K562 (cell line): ENCODE measurements around the gene AGBL1. TPM values are rescaled to one million over a fixed set of nuclear protein-coding genes. Genes with fewer than 3 reads are reported as not detected.

ENCODE experiments used
- ATAC-seq: fragments of 200-7000 bp; cut with Tn5 transposase; 3 replicates; pipeline ENCODE4 v1.9.1; 2020; ENCODE audit warnings: moderate library complexity
- BruUV-seq: library from RNA; stranded (reverse); fragments of 400-500 nt; replicated peaks from 2 replicates; lab custom pipeline; 2021; lab: Mats Ljungman, UMichigan
- CTCF ChIA-PET: fragments of 300-600 bp; formaldehyde crosslinking; extraction: SDS; loops from one replicate; lab custom pipeline; 2021; ENCODE audit warnings: low intra/inter-chr PET ratio; lab: Yijun Ruan, JAX
- POLR2A ChIA-PET: fragments of 300-600, 350-650 bp; sonication (Branson Sonifier 250); formaldehyde crosslinking; extraction: SDS; loops from one replicate; lab custom pipeline; 2021; ENCODE audit warnings: antibody characterized with exemption, inconsistent platforms; lab: Yijun Ruan, JAX
- DNase-seq, 4 experiments: peaks; one replicate each; pipeline versions ENCODE4 v3.0.0 to v3.0.0-alpha.2; 2011 to 2018; ENCODE audit warnings: low spot score in 3 of 4, mixed read lengths in 3 of 4; ENCODE audit errors: extremely low read depth in 1 of 4
- FAIRE-seq: peaks from 2 replicates; lab custom pipeline; 2011; peaks lifted over from hg19 to GRCh38; lab: Jason Lieb, UNC
- H2AFZ ChIP-seq: 2 replicates; pipeline ENCODE4 v1.6.0; 2011; ENCODE audit warnings: low read depth, low read length, control low read depth, inconsistent platforms
- H3K27ac ChIP-seq: fragments of 200-600 bp; 3 replicates; pipeline ENCODE4 v1.8.0; 2011; ENCODE audit warnings: low read depth, mild to moderate bottlenecking, control low read depth, inconsistent platforms, low read length, moderate library complexity, mixed read lengths; ENCODE audit errors: extremely low read depth
- H3K27me3 ChIP-seq, 2 experiments: fragments of 300-600 bp in 1 of 2; 2 replicates in 1 of 2; 3 replicates in 1 of 2; pipeline versions ENCODE4 v1.6.0 to v1.8.0; 2011; ENCODE audit warnings: inconsistent platforms in 2 of 2, low read length in 2 of 2, mild to moderate bottlenecking in 1 of 2, mixed read lengths in 1 of 2, moderate library complexity in 1 of 2; ENCODE audit not compliant: control insufficient read depth in 2 of 2, insufficient read depth in 2 of 2
- H3K36me3 ChIP-seq: fragments of 300-600 bp; 3 replicates; pipeline ENCODE4 v1.8.0; 2011; ENCODE audit warnings: mild to moderate bottlenecking, low read length, inconsistent platforms; ENCODE audit not compliant: control insufficient read depth, insufficient read depth
- H3K4me1 ChIP-seq, 2 experiments: fragments of 200-600 bp in 1 of 2; replicated peaks in 1 of 2; 2 replicates in 1 of 2; 3 replicates in 1 of 2; pipeline versions ENCODE4 v1.5.1 to v1.8.0; 2011; ENCODE audit warnings: inconsistent platforms in 2 of 2, low read length in 2 of 2, mild to moderate bottlenecking in 1 of 2, mixed read lengths in 1 of 2, moderate library complexity in 1 of 2; ENCODE audit not compliant: control insufficient read depth in 2 of 2, insufficient read depth in 2 of 2
- H3K4me2 ChIP-seq: 2 replicates; pipeline ENCODE4 v1.6.1; 2011; ENCODE audit warnings: low read length, control low read depth, inconsistent platforms, mixed read lengths; ENCODE audit not compliant: insufficient read depth
- H3K4me3 ChIP-seq: fragments of 200-600 bp; sonication (generic), shearing (Covaris generic); 2 replicates; pipeline ENCODE4 v1.5.1; 2016; ENCODE audit warnings: control low read depth, inconsistent platforms
- H3K79me2 ChIP-seq: fragments of 200-600 bp; 3 replicates; pipeline ENCODE4 v1.8.0; 2011; ENCODE audit warnings: low read length, inconsistent platforms; ENCODE audit not compliant: control insufficient read depth, insufficient read depth
- H3K9ac ChIP-seq, 2 experiments: 2 replicates each; pipeline versions ENCODE4 v1.6.0 to v1.6.1; 2011; ENCODE audit warnings: low read depth in 2 of 2, low read length in 2 of 2, control low read depth in 1 of 2, inconsistent platforms in 1 of 2, mild to moderate bottlenecking in 1 of 2, mixed read lengths in 1 of 2; ENCODE audit not compliant: insufficient read depth in 1 of 2
- H3K9me1 ChIP-seq: one replicate; pipeline ENCODE4 v1.6.0; 2011; ENCODE audit warnings: inconsistent platforms, mild to moderate bottlenecking, low read length, moderate library complexity; ENCODE audit not compliant: control insufficient read depth, insufficient read depth
- H3K9me3 ChIP-seq: replicated peaks from 2 replicates; pipeline ENCODE4 v1.5.1; 2011; ENCODE audit warnings: low read depth, low read length, inconsistent platforms; ENCODE audit not compliant: control insufficient read depth, insufficient read depth
- H4K20me1 ChIP-seq: replicated peaks from 2 replicates; pipeline ENCODE4 v1.6.1; 2011; ENCODE audit warnings: low read length, inconsistent platforms, mixed read lengths; ENCODE audit not compliant: control insufficient read depth, insufficient read depth
- BRD9 ChIP-seq: fragments of 450-650 bp; IDR thresholded peaks from 2 replicates; pipeline ENCODE4 v1.6.1; 2018; ENCODE audit warnings: low read depth; ENCODE audit not compliant: partially characterized antibody
- CREBBP ChIP-seq: IDR thresholded peaks from one replicate; pipeline ENCODE4 v1.6.1; 2012; ENCODE audit warnings: low read depth, mild to moderate bottlenecking, control low read depth, inconsistent platforms, low read length
- CUX1 ChIP-seq: fragments of 200-800 bp; sonication (Bioruptor generic); IDR thresholded peaks from 2 replicates; pipeline ENCODE4 v1.6.1; 2016; ENCODE audit warnings: missing genetic modification characterization, missing compliant biosample characterization
- CXXC5 ChIP-seq: fragments of 250-450 bp; sonication (Bioruptor Pico); IDR thresholded peaks from 2 replicates; pipeline ENCODE4 v1.8.0; 2022; ENCODE audit warnings: inconsistent platforms, mild to moderate bottlenecking, moderate library complexity
- FOSL1 ChIP-seq: fragments of 200-800 bp; sonication (Bioruptor generic); conservative IDR thresholded peaks from 2 replicates; pipeline ENCODE4 v1.6.1; 2016; ENCODE audit warnings: missing genetic modification characterization, missing compliant biosample characterization
- KHSRP ChIP-seq: fragments of 450-650 bp; IDR thresholded peaks from 2 replicates; pipeline ENCODE4 v1.6.1; 2017
- KLF10 ChIP-seq: fragments of 250-450 bp; sonication (Bioruptor Pico); IDR thresholded peaks from 2 replicates; pipeline ENCODE4 v1.6.1; 2021; ENCODE audit warnings: matching md5 sums
- KLF16 ChIP-seq: IDR thresholded peaks from 2 replicates; pipeline ENCODE4 v1.6.1; 2016; ENCODE audit warnings: antibody characterized with exemption
- MCM3 ChIP-seq: fragments of 450-650 bp; IDR thresholded peaks from 2 replicates; pipeline ENCODE4 v1.6.1; 2016
- MTA1 ChIP-seq: fragments of 450-650 bp; IDR thresholded peaks from 2 replicates; pipeline ENCODE4 v1.6.1; 2017; ENCODE audit warnings: borderline replicate concordance
- PHB ChIP-seq: fragments of 250-450 bp; sonication (Bioruptor Pico); IDR thresholded peaks from 2 replicates; pipeline ENCODE4 v1.5.0; 2021
- SMARCA4 ChIP-seq: fragments of 450-650 bp; IDR thresholded peaks from 2 replicates; pipeline ENCODE4 v1.6.1; 2016
- SOX6 ChIP-seq: fragments of 450-650 bp; IDR thresholded peaks from 2 replicates; pipeline ENCODE4 v1.6.1; 2014; ENCODE audit warnings: mild to moderate bottlenecking
- ZNF24 ChIP-seq: fragments of 450-650 bp; IDR thresholded peaks from 2 replicates; pipeline ENCODE4 v1.6.1; 2016
- ZNF41 ChIP-seq: fragments of 250-450 bp; sonication (Bioruptor Pico); conservative IDR thresholded peaks from 2 replicates; pipeline ENCODE4 v1.4.0; 2020; ENCODE audit warnings: mild to moderate bottlenecking
- ZNF717 ChIP-seq: fragments of 250-450 bp; sonication (Bioruptor Pico); IDR thresholded peaks from 2 replicates; pipeline ENCODE4 v1.5.0; 2021
- WGBS: fragments of 100-300 bp; shearing (Covaris generic); methylation state at CpG from one replicate; pipeline ENCODE4 v1.1.6; 2016; ENCODE audit warnings: low coverage, mixed read lengths; ENCODE audit not compliant: insufficient coverage; ENCODE audit errors: missing lambda C conversion rate; 5-methylcytosine and 5-hydroxymethylcytosine counted together
- in situ Hi-C: fragments of 300-500 bp; cut with MboI; formaldehyde crosslinking; loops from 4 replicates; pipeline ENCODE4 v1.15.0; 2018; ENCODE audit warnings: inconsistent platforms, mixed read lengths
- intact Hi-C: fragments of 100-400 bp; cut with micrococcal nuclease; formaldehyde crosslinking; loops from 2 replicates; pipeline ENCODE4 v1.14.2; 2022
- polyA plus RNA-seq, 8 experiments: library from polyadenylated mRNA; depleted of rRNA in 4 of 8; stranded (reverse) in 5 of 8; unstranded in 3 of 8; fragments of >200 nt; fragmentation: Nextera tagmentation in 2 of 8; fragmentation: Illumina TruSeq in 1 of 8; extraction: Ambion mirVana in 2 of 8; extraction: Trizol in 1 of 8; gene quantifications; 2 replicates each; pipeline versions ENCODE4 v1.2.1 to v1.2.3, GENCODE V29; 2011 to 2014; ENCODE audit warnings: inconsistent platforms in 1 of 8, missing spikeins in 1 of 8
- total RNA-seq, 7 experiments: library from RNA; depleted of rRNA in 6 of 7; stranded (reverse); fragments of >200 nt in 6 of 7; fragmentation: Illumina TruSeq in 2 of 7; extraction: Trizol in 2 of 7; gene quantifications; 2 replicates each; pipeline versions ENCODE4 v1.2.1 to v1.2.3, GENCODE V29; 2011 to 2021; ENCODE audit warnings: low replicate concordance in 1 of 7

The AGBL1 gene
- total and polyA plus RNA-seq, 9 of the 15 experiments (the other 6 are each of a cell fraction or from before 2014, with no cell fraction given) = not detected

- CTCF ChIA-PET = no interaction called here
- Histone ChIP-seq H3K9me1 (no peaks in the 10 kb centered on the region), H3K79me2 (no peaks in the 10 kb centered on the region), H2AFZ (no peak overlapping the region), H3K27me3 (no peaks in the 10 kb centered on the region), H3K9ac (no peak overlapping the region), H3K9me3 (no peaks in the 10 kb centered on the region), H3K4me1 (no peaks in the 10 kb centered on the region), H3K36me3 (no peaks in the 10 kb centered on the region), H4K20me1 (no peaks in the 10 kb centered on the region), H3K4me3 (no peak overlapping the region), H3K4me2 (no peak overlapping the region), H3K27ac (no peak overlapping the region)
- ATAC-seq (no peak), FAIRE-seq (no peak), DNase-seq (no peak)
- in situ Hi-C loops (no loop called here), intact Hi-C loops (no loop called here)
- TF ChIP-seq ZNF717 (CRISPR knock-in tag) (no peak), SOX6 (no peak), SMARCA4 (no peak), ZNF24 (no peak), KLF10 (no peak), KLF16 (no peak), MCM3 (no peak)
- WGBS = 8% methylated on average over 1 of the region's 1 CpG
- BruUV-seq = no TSS peak
- POLR2A ChIA-PET = no interaction called here
Measured at GRCh38 chr15:86038491-86038890, 41.2 kb upstream of the AGBL1 start.

GRCh38 chr15:86040356-86041033 is 39.2 kb upstream of the AGBL1 start:
- Histone ChIP-seq H3K4me2 (no peak overlapping the region), H3K4me1 (no peaks in the 10 kb centered on the region), H4K20me1 (no peaks in the 10 kb centered on the region), H3K27ac (no peak overlapping the region), H3K4me3 (no peak overlapping the region), H3K79me2 (no peaks in the 10 kb centered on the region), H3K27me3 (no peaks in the 10 kb centered on the region), H3K9me1 (no peaks in the 10 kb centered on the region), H2AFZ (no peak overlapping the region), H3K9ac (no peak overlapping the region), H3K9me3 (no peaks in the 10 kb centered on the region; the same call in 1 of the 2 replicates), H3K36me3 (no peaks in the 10 kb centered on the region)
- CTCF ChIA-PET = no interaction called here
- FAIRE-seq = no peak
- DNase-seq = no peak
- POLR2A ChIA-PET = no interaction called here
- no TSS peak for BruUV-seq
- 3% methylated on average over 6 of the region's 6 CpGs for WGBS
- intact Hi-C loops = no loop called here
- no peak for ATAC-seq
- in situ Hi-C loops = no loop called here
- no peak for TF ChIP-seq MTA1
- TF ChIP-seq KHSRP = no peak
- no peak for TF ChIP-seq PHB (CRISPR knock-in tag)
- no peak for TF ChIP-seq CREBBP
- TF ChIP-seq CXXC5 (CRISPR knock-in tag) = no peak
- TF ChIP-seq FOSL1 (tag) = no peak
- no peak for TF ChIP-seq CUX1 (CRISPR knock-in tag)
- TF ChIP-seq ZNF41 (CRISPR knock-in tag) = no peak
- TF ChIP-seq BRD9 = no peak
